DMS53 (cell line): ENCODE results near the gene RHEBL1.

Experiments
- DNase-seq: peaks from one replicate; lab custom pipeline; 2025; lab: John Stamatoyannopoulos, UW

The RHEBL1 gene

DNA sequence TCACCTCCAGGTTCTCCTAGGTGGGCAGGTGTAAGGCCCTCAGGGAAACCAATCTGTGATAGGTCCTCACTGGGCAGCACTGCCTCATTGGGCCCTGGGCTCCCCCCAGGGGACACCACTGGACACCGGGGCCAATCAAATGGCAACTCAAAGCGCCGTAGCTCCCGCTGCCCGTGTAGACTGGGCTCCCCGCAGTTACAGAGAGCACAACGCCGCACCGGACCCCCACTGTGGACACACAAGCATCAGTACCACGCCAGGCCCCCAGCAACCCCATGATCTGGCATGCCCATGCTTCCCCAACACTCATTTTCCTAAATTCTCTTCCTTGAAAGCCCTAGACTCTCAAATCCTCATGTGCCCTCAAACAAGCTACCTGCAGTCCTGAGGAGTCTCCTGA lies 15.3 kb downstream of the RHEBL1 start:
- DNase-seq, result no peak

DNA sequence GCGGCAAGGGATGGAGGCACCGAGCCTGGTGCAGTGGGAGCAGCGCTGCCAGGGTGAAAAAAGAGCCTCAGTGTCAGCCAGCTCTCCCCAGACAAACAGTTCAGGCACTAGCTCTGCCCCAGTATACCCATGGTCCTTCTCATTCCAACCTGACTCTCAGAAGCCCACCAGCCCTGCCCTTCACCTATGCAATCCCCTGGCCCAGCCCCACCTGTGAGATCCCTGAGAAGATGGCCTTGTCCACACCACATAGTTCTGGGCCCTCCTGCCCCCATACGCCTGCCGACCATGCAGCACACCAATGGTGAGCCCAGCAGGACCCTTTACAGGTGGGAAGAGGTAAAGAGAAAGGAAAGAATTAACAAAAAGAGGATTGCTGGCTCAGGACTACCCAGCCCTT lies 15.7 kb downstream of the RHEBL1 start:
- DNase-seq, result no peak

DNA sequence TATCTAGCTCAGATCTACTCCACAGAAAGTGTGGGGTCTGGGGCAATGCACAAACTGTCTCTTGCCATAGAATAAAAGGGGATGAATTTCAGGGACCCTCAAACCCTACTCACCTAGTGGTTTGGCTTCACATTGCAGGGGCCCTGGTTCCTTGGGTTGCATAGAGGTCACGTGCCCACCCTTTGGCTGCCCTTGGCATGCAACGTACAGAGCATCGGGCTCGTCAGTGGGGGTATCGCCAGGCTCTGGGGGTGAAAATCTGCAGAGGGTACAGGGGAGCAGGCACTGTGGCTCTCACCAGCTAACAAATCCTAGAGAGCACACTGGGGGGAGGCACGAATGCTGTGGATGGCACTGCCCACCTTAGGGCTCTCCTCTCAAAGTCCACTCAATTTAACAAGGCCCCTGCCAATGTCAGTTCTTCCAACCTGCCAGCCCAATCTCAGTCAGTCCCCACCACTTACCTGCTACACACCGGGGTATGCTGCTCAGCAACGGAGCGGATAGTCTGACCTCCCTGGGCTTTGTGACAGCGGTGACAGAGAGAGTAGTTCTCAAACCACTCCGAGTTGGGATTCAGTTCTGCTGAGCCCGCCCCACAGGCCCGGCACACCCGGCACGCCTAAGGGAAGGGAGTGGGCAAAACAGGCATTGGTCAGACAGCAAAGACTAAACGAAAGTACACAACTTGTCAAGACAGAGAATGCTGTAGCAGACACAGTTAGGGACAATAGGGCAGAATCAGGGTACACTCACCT lies 17.1 kb downstream of the RHEBL1 start:
- no peak for DNase-seq

DNA sequence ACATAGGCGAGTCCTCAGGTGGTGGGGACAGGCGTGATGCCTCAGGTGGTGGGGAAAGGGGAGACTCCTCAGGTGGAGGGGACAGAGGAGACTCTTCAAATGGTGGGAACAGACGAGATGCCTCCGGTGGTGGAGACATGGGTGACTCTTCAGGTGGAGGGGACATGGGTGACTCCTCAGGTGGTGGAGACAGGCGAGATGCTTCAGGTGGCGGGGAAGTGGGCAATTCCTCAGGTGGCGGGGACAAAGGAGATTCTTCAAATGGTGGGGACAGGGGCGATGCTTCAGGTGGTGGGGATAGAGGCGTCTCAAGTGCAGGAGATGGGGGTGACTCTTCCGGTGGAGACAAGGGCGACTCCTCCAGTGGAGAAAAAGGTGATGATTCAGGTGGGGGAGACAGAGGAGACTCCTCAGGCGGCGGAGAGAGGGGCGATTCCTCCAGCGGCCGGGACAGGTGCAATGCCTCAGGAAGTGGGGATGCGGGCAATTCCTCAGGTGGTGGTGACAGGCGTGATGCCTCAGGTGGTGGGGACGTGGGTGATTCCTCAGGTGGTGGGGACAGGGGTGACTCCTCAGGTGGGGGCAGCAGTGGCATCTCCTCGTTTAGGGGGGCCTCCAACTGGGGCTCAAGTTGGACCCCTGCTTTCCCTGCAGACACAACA lies 17.9 kb downstream of the RHEBL1 start:
- DNase-seq, result no peak

DNA sequence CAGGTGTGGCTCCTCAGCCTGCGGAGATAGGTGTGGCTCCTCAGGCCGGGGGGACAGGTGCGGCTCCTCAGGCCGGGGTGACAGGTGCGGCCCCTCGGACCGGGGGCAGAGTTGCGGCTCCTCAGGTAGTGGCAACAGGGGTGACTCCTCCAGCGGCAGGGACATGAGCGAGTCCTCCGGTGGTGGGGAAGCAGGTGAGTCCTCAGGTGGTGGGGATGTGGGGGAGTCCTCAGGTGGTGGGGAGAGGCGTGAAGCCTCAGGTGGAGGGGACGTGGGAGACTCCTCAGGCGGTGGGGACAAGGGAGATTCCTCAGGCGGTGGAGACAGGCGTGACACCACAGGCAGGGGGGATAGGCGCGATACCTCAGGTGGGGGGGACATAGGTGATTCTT lies 18.4 kb downstream of the RHEBL1 start:
- DNase-seq, result no peak

DNA sequence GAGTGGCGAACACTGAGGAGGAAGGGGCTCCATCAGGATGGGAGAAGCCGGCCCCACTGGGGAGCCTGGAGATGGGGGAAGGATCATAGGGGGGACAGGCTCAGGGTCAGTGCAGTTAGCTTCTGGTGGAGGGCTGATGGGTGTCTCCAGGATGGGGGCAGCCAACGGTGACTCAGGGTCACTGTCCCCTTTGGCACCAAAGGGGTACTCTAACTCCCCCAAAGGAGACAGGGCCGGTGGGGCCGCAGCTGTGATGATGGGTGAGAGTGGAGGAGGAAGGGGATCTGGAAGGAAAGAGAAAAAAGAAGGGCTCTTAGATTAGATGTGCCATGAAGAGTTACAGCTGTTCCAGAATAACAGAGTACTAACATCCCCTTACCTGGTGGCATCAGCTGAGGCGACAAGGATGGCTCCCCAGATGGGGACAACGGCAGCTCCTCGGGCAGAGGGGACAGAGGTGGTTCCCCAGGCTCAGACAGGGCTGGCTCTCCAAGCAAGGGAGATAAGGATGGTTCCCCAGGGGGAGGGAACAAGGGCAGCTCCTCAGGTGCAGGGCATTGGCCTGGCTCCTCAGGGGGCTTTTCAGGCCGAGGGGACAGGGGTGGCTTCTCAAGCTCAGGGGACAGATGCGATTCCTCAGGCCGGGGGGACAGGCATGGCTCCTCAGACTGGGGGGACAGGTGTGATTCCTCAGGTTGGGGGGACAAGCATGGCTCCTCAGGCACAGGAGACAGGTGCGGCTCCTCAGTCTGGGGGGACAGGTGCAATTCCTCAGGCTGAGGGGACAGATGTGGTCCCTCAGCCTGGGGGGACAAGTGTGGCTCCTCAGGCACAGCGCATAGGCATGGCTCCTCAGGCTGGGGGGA lies 19.0 kb downstream of the RHEBL1 start:
- DNase-seq, result no peak

DNA sequence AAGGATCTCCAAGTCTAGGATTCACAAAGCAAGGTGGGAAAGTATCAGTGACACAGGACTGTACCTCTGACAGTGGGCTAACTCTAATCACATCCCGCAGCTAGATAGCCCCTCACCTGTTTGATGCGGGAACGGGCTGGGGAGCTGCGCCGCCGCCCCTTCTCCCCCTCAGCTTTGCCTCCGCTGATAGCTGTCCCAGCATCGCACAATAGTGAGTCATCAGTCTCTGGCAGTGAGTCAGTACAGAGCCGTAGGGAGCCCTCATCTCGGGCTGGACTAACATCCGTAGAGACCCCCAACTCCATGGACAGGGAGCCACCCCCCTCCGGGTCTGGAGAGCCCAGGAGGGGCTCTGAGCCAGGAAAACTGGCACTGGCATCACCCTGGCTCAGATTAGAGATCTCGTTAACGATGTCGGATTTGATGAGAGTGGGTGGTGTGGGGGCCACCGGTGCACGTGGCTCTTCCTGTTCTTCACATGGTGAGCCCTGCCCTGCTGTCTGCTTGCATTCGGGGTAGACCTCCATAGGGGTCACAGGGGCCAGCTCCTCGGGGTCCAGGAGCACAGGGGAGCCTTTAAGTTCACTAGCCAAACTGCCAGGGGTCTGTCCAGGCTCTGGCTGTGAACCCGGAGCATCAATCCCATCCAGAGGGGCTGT lies 20.1 kb downstream of the RHEBL1 start:
- DNase-seq, result no peak

DNA sequence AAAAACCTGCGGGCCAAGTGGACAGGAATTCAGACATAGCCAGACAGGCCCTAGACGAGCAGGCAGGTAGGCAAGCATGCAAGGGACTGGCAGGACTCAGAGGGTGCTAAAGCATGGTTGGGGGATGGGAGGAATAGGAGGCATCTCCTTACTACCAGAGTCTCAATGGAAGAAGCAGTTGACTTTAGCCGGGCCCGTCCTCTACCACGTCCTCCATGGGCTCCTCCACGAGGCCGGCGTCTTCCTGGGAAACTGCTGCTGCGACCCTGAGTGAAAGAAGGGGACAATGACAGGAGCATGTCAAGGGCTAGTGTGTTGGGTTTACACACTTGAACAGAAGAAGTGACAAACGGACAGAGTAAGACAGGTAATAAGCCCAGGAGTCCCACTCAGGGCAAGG lies 20.8 kb downstream of the RHEBL1 start:
- DNase-seq, result no peak

DNA sequence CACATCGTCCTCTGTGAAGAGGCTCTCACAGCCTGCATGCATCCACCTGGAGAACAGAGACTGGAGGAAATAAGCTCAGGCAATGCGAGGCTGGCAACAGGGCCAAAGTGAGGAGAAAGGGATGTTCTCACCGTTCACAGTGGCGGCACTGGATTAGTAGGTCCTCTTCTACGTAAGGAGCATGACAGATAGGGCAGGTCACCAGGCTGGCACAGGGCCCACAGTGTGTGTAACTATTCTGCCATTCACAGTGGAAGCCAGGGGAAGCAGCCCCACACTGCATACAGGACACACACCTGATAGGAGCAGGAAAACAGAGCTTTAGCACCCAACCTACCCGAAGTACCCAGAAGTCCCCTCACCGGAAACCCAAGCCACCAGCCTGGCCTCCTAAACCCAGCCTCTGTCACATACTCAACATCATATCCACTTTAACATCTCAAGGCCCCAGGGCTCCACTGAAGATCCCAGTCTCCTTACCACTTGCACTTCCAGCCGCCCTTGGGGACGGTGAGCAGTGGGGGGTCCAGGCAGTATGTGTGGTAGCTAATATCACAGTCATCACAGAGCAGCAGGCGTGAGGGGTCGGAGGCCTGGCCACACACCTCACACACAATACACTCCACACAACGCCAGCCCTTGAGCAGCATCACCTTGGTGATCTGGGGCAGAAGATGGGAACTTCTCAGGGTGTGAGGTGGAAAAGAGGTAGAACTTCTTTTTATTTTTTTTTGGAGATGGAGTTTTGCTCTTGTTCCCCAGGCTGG lies 23.5 kb downstream of the RHEBL1 start:
- no peak for DNase-seq

DNA sequence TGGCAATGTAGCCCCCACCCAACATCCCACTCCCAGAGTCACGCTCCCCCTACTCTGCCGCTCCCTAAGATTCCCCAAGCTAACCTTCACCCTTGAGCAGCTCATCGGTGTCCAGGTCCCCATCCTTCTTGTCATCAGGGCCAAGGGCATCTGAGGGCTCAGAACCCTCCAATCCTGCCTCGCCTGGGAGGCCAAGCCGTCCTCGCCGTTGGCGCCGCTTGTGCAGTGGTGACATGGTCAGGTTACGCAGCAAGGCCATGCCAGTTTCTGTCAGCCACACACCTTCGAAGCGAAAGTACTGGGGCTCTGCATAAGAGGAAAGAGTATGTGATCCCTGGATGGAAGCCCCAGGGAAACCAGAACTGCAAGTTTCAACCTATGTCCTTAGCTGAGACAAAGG lies 25.1 kb downstream of the RHEBL1 start:
- DNase-seq, result no peak

DNA sequence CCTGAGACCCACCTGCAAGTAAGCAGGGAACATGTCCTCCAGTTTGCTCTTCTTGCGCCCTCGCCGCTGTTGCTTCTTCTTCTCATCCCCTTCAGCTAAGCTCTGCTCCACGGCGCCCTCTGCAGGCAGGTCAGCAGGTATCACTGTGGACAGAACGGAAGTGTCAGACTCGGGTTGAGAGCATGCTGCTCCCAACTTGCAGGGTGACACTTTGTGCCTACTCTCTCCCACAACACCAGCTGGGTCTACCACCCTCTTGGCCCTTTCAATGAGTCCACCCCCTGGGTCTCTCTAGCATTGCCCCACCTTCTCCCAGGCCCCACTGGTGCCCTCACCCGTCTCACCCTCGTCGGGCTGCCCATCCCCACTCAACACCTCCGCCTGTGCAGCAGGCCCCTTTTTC lies 25.9 kb downstream of the RHEBL1 start:
- peak; percentile 85 for DNase-seq

DNA sequence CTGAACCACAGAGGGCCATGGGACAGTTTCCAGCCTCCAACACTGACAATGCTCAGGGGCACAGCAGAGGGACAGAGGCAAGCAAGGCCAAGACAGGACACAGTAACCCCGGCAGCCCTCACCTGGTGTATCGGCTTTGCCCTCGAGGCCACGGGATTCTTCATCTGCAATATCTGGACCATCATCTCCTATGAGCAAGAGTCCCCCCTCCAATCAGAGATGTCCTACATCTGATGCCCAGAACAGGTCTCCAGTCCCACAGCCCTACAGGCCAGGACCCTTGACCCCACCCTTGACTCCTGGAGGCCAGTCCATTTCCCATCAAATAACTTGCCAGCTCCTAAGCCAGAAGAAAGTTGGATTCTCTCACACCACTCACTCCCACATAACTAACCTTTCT lies 26.5 kb downstream of the RHEBL1 start:
- no peak for DNase-seq

DNA sequence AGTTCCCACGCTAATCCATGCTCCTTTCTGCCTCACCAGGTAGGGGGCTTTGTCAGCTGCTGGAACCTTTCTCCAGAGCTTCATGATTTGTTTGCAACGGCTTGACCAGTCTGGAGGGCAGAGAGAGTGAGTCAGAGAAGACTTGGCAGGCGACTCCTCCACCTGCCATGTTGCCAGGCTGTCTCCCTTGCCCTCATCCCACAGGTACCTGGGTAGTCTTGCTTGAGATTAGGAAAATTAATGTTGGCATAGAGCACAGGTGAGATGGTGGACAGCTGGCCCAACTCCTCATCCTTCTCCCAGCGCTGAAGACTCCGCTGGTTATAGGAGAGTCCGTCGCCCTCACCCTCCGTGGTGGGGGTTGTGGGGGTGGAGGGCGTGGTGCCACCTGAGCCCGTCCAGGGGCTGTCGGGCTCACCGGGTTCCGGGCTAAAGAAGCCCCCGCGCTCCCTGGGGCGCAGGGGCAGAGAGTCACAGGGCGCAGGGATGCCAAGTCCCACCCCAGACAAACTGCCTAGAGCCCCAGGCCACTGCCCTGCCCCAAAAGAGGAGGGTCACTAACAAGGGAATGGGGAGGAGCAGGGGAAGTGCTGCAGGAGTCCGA lies 27.8 kb downstream of the RHEBL1 start:
- DNase-seq, result no peak

DNA sequence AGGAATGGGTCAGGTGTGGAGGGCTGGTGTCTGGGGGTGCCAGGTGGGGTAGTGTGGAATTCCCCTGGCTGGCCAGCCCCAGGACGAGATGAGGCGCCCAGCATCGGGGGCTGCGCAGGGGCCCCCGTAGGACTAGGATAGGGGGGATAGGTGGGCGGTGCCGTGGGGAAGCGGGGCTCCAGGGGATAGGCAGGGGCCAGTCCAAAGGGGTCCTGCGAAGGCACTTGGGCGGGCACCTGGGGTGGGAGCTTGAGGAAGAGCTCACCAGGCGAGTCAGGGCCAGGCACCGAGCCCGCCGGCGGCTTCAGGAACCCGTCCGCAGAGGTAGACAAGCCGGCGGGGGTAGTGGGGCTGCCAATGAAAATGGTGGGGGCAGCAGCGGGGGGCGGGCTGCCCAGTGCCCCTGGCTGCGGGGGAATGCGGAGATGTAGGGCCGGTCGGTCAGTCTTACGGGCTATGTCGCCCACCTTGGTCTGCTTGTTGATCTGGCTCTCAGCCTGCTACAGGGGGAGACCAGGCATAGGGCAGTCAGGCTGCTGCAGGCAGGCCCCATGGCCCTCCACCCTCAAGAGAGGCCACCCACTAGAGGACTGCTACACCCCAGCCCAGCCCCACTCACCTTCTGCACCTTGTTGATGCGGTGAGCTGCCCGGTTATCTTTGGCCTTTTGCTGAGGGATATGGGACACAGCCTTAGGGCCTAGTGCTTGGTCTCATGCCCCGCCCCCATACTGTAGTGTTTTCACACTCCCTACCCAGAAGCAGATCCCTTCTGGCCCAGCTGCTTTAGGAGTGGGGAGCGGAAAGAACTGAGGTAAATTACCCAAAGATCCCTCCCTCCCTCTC lies 28.5 kb downstream of the RHEBL1 start:
- DNase-seq, result no peak

DNA sequence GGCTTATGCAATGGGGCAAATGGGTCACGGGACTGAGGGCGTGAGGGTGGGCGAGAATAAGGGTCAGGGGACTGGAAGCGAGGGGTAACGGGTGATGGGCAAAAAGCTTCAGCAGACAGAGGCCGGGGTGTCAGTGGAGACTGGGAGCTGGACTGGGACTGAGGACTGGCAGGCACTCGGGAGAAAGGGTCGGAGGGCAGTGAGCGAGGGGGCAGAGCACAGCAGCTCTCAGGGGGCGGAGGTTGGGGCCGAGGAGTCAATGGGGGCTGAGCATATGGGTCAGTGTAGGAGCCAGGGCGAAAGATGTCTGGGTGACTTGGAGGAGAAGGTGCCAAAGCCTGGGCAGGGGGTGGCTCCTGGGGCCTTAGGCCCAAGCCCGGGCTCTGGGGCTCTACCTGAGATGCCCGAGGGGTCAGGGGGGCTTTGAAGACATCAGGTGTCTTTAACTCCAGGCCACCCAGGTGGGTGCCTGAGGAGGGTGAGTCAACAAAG lies 29.4 kb downstream of the RHEBL1 start:
- DNase-seq, result no peak

DNA sequence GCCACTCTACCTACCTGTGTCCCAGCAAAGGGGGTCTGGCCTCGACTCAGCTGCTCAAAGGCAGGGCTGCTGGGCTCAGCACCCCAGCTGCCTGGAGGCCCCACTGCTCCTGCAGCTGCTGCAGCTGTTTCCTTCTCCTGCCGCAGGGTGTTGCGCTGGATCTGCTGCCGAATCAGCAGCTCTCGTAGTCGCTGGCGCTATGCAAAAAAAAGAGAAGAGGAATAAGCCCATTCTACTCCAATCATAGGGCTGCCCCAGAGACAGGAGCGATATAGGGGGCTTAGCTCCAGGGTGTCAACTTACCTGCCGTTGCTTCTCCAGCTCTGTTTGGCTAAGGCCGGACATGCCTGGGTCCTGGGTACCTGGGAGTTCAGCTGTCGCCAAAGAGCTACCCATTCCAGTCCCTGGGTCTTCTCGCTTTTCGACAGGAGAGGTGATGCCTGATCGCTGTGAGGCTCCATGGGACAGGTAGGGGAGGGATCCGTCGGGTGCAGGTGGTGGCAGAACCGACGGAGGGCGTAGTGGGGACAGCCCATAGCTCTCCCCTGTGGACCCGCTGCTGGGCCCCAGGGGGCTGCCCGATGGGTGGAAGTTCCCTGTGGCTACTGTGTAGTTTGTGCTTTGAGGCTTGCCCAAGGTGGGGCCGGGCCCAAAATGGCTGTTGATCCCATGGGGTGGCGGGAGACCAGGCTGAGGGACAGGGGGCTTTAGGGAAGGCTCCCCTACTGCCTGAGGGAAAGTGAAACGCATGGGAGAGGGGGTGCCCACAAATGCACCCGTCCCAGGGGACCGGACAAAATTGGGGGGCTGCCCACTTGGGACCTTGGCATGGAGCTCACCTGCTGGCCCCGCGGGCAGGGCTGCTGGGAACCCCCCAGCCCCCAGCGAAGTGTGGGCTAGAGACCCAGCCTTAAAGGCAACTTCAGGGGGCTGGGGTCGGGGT lies 30.1 kb downstream of the RHEBL1 start:
- no peak for DNase-seq

DNA sequence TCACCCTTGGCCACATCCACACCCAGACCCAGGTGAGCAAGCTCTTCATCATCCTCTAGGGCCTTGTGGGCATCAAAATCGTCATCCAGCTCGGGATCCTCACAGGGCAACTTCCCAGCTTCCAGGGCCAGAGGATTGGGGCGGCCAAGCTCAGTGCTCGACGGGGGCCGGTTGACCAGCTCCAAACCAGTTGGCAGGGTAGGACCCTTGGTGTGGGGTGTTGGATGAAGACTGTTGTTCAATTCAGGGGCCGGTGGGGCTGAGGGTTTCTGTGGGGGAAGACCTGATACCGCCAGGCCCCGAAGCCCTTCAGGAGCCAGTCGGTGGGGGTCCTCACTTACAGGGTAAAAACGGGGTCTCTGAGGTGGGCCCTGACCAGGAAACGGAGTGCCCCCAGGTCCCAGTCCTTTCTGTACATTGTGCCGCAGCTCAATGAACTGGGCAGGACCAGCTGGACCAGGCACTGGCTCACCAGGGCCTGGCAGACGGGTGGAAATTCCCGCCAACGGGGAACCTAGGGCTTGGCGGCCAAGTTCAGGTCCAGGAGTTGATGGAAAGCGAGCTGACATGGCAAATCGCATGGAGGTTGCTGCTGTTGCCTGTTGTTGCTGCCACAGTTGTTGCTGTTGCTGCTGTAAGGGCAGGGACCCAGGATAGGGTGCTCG lies 31.4 kb downstream of the RHEBL1 start:
- no peak for DNase-seq

DNA sequence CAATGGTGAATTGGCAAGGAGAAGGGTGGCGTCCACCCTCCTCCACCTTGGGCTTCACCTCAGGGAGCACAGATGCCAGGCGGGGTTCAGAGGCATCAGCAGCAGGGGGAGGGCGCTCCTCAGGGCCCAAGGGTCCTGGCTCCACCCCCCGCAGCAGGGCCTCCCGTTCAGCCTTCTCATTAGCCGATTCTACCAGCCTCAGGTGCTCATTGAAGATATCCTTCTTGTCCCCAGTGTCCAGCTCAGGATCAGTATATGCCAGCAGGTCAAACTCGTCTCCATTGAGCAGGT lies 31.9 kb downstream of the RHEBL1 start:
- DNase-seq, result no peak
